Keratinocyte (primary cell): ENCODE results near the gene DLG2.

ENCODE experiments used
- EZH2 ChIP-seq: IDR thresholded peaks from one replicate; pipeline ENCODE4 v1.6.1; 2012; ENCODE audit warnings: inconsistent platforms, mild to moderate bottlenecking, low read length, moderate library complexity
- TF ChIP-seq, protein P1 (sequence below), 3 experiments: IDR thresholded peaks in 1 of 3; conservative IDR thresholded peaks in 1 of 3; optimal IDR thresholded peaks in 1 of 3; 2 replicates in 2 of 3; 3 replicates in 1 of 3; pipeline versions ENCODE3 to v1.5.1; 2011; ENCODE audit warnings: low read length in 3 of 3, mild to moderate bottlenecking in 3 of 3, moderate library complexity in 2 of 3, control low read depth in 1 of 3, inconsistent platforms in 1 of 3; ENCODE audit not compliant: insufficient read depth in 2 of 3; ENCODE audit errors: extremely low read depth in 1 of 3

DNA sequence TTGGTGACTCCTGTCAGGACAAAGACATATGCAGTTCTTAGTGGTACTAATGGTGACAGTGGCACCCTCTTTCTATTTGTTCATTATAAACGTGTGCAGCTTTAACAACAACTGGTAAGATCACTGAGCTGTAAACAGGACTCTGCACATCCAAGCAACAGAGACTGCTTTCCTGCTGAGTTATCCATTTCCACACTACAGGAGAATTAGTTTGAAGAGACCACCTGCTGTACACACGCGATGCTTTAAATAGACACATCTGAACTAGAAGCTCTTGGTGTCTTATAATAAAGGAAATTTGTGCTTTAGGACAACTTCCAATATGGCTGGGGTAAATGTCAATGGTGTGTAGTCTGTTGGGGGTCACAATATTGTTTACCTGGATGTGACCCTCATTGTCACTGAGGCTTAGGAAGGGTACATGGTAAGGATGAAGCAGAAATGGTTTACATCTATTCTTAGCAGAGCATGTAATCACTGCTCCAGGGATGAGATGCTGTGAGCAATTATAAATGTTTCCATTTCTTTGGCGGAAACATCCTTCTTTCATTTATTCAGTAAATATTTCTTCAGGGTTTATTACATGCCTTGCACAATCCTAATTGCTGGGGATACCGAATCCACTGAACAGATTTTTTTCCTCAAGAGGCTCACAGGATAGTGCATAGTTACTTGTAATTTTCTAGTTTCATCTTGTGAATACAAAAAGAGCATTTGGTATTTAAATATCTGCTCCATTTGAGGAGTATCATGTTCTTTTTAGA, 1987.0 kb downstream of the DLG2 start:
- TF ChIP-seq, protein P1, sequence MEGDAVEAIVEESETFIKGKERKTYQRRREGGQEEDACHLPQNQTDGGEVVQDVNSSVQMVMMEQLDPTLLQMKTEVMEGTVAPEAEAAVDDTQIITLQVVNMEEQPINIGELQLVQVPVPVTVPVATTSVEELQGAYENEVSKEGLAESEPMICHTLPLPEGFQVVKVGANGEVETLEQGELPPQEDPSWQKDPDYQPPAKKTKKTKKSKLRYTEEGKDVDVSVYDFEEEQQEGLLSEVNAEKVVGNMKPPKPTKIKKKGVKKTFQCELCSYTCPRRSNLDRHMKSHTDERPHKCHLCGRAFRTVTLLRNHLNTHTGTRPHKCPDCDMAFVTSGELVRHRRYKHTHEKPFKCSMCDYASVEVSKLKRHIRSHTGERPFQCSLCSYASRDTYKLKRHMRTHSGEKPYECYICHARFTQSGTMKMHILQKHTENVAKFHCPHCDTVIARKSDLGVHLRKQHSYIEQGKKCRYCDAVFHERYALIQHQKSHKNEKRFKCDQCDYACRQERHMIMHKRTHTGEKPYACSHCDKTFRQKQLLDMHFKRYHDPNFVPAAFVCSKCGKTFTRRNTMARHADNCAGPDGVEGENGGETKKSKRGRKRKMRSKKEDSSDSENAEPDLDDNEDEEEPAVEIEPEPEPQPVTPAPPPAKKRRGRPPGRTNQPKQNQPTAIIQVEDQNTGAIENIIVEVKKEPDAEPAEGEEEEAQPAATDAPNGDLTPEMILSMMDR (optimal IDR thresholded peaks at IDR 0.05 in 1 of 3, IDR thresholded peaks at IDR 0.05 in 1 of 3, conservative IDR thresholded peaks at IDR 0.05 in 1 of 3; ENCODE audit: extremely low read depth in 1 of 3, insufficient read depth in 2 of 3, low read length in 3 of 3): no peak
- TF ChIP-seq EZH2: no peak
